NT2/D1 (cell line): Measurements from ENCODE around the gene TGFBR3.

Experiments
- SUZ12 ChIP-seq: IDR thresholded peaks from 2 replicates; pipeline ENCODE4 v1.6.1; 2011; ENCODE audit not compliant: insufficient read length, insufficient read depth; ENCODE audit errors: extremely low read depth
- YY1 ChIP-seq: IDR thresholded peaks from 2 replicates; pipeline ENCODE4 v1.6.1; 2011; ENCODE audit not compliant: insufficient read length, insufficient read depth
- ZNF274 ChIP-seq: IDR thresholded peaks from 2 replicates; pipeline ENCODE4 v1.6.1; 2011; ENCODE audit warnings: mild to moderate bottlenecking, low read depth, low read length

DNA sequence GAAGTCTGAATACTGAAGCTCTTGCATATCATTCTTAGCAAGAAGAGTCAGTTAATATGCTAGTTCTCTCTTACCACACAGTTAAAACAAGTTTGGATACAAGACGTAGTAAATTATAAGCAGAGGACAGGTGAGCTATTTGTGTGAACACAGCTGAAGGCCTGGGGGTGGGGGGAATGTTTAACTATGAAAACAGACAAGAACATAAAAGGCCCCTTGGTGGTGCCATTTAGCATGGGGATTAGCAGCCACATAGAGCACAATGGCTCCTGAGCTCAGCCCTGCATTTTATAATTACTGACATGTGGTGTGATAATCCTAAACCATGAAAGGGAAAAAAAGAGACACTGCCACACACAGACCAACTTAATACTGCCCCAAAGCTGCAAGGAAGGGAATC, 94.8 kb downstream of the TGFBR3 start:
- TF ChIP-seq ZNF274 (no peak), YY1 (no peak), SUZ12 (no peak)
